Inferior parietal cortex (tissue), 1 donor: Measurements from ENCODE around the gene AARS1.
"Not testable (repeated sequence)": the region's sequence is repeated elsewhere in the genome, so short reads cannot be mapped to it uniquely, and the experiment has no call there.

ENCODE experiments used
- DNase-seq: peaks from one replicate; pipeline ENCODE4 v3.0.0-alpha.2; 2016; ENCODE audit errors: extremely low spot score

AARS1 gene

GRCh38 chr16:70289229-70290094 lies at the start of gene AARS1:
AARS1 (minus strand) TSS chr16:70289506; CDS start chr16:70282763, 6,743 bp downstream.
- peak; percentile 100 for DNase-seq

- no peak for DNase-seq
These were observed 48.5 kb upstream of the AARS1 start for GRCh38 chr16:70337814-70338213.

GRCh38 chr16:70332728-70333127 lies 43.4 kb upstream of the AARS1 start:
- not testable (repeated sequence) for DNase-seq

GRCh38 chr16:70331588-70332358 lies 42.5 kb upstream of the AARS1 start:
- no peak for DNase-seq

GRCh38 chr16:70331091-70331490 lies 41.8 kb upstream of the AARS1 start:
- DNase-seq: no peak

GRCh38 chr16:70324998-70325747 lies 35.9 kb upstream of the AARS1 start:
- DNase-seq: no peak

- no peak for DNase-seq
These were observed 30.8 kb upstream of the AARS1 start for GRCh38 chr16:70320121-70320520.

GRCh38 chr16:70307726-70308125 lies 18.4 kb upstream of the AARS1 start:
- DNase-seq: not testable (repeated sequence)

- no peak for DNase-seq
These were observed 17.6 kb upstream of the AARS1 start for GRCh38 chr16:70306880-70307279.

GRCh38 chr16:70304892-70305448 lies 15.7 kb upstream of the AARS1 start:
- no peak for DNase-seq

GRCh38 chr16:70302745-70303144 lies 13.4 kb upstream of the AARS1 start:
- DNase-seq: no peak

GRCh38 chr16:70301121-70301520 lies 11.8 kb upstream of the AARS1 start:
- DNase-seq: no peak

GRCh38 chr16:70298988-70299938 lies 10.0 kb upstream of the AARS1 start, which contains the start of gene DDX19B:
DDX19B (plus strand) TSS chr16:70299186; CDS start chr16:70299298, 112 bp downstream.
- DNase-seq: peak; percentile 76

GRCh38 chr16:70295634-70296033 lies 6.3 kb upstream of the AARS1 start:
- no peak for DNase-seq

- no peak for DNase-seq
These were observed 5.2 kb upstream of the AARS1 start for GRCh38 chr16:70294385-70295025.

GRCh38 chr16:70292148-70292547 lies 2.8 kb upstream of the AARS1 start:
- not testable (repeated sequence) for DNase-seq

- DNase-seq: no peak
These were observed 1.7 kb upstream of the AARS1 start for GRCh38 chr16:70290949-70291519.

GRCh38 chr16:70287304-70287971 lies 1.9 kb downstream of the AARS1 start:
- not testable (repeated sequence) for DNase-seq

- peak; percentile 32 for DNase-seq
These were observed 12.9 kb downstream of the AARS1 start for GRCh38 chr16:70276392-70276791.
